Measurements from ENCODE around the gene IGFBP3. TPM values are rescaled to one million over a fixed set of nuclear protein-coding genes. Genes with fewer than 3 reads are reported as not detected.
"Not testable (repeated sequence)": the region's sequence is repeated elsewhere in the genome, so short reads cannot be mapped to it uniquely, and the experiment has no call there.

IGFBP3 gene
- total and polyA plus RNA-seq, 12 donors, result 5.4 to 53.1 (median 18.1) TPM

GRCh38 chr7:45957721-45958120 is 36.6 kb upstream of the IGFBP3 start:
- H3K27me3 ChIP-seq, result no peaks in the 10 kb centered on the region
- intact Hi-C loops (cut with DNase I), result no loop called here
- H3K9me3 ChIP-seq (replicated peaks in 1 of 3), result no peaks in the 10 kb centered on the region
- no peaks in the 10 kb centered on the region for H3K36me3 ChIP-seq (replicated peaks in 1 of 2)
- no peak for TF ChIP-seq CTCF (IDR thresholded peaks at IDR 0.05)
- no peak for TF ChIP-seq POLR2A (IDR thresholded peaks at IDR 0.05)
- no peak overlapping the region for H3K27ac ChIP-seq
- no peak for DNase-seq
- no peak overlapping the region for H3K4me3 ChIP-seq
- WGBS, 4 donors, result 69 to 81% (median 77%) methylated on average over 3 of the region's 3 CpGs
- no peaks in the 10 kb centered on the region for H3K4me1 ChIP-seq (replicated peaks in 1 of 2)

- Histone ChIP-seq H3K4me3 (no peak overlapping the region), H3K9me3 (replicated peaks in 1 of 3) (no peaks in the 10 kb centered on the region), H3K27me3 (no peaks in the 10 kb centered on the region), H3K4me1 (replicated peaks in 1 of 2) (no peaks in the 10 kb centered on the region), H3K27ac (no peak overlapping the region), H3K36me3 (replicated peaks in 1 of 2) (no peaks in the 10 kb centered on the region)
- no peak for TF ChIP-seq CTCF (IDR thresholded peaks at IDR 0.05)
- no peak for TF ChIP-seq POLR2A (IDR thresholded peaks at IDR 0.05)
- intact Hi-C loops (cut with DNase I), result no loop called here
- DNase-seq, result no peak
- 60 to 78% (median 68%) methylated on average over 1 of the region's 1 CpG for WGBS, 4 donors
Measured at GRCh38 chr7:45955286-45955685, 34.2 kb upstream of the IGFBP3 start.

GRCh38 chr7:45953055-45953454 is 32.0 kb upstream of the IGFBP3 start:
- H3K27ac ChIP-seq; H3K4me3 ChIP-seq; H3K9me3 ChIP-seq (replicated peaks in 1 of 3); H3K4me1 ChIP-seq (replicated peaks in 1 of 2); H3K36me3 ChIP-seq (replicated peaks in 1 of 2); DNase-seq; intact Hi-C loops (cut with DNase I); H3K27me3 ChIP-seq: not testable (repeated sequence)
- 91 to 95% (median 95%) methylated on average over 15 to 21 of the region's 23 CpGs for WGBS, 4 donors

- no peak for TF ChIP-seq CTCF (IDR thresholded peaks at IDR 0.05)
- TF ChIP-seq POLR2A (IDR thresholded peaks at IDR 0.05), result no peak
- 86 to 92% (median 91%) methylated on average over 6 of the region's 6 CpGs for WGBS, 4 donors
- no peaks in the 10 kb centered on the region for H3K9me3 ChIP-seq (replicated peaks in 1 of 3)
- H3K27ac ChIP-seq, result no peak overlapping the region
- no peaks in the 10 kb centered on the region for H3K36me3 ChIP-seq (replicated peaks in 1 of 2)
- H3K27me3 ChIP-seq, result no peaks in the 10 kb centered on the region
- DNase-seq, result peak in 1 of 7 donors; percentile 61
- no peak overlapping the region for H3K4me3 ChIP-seq
- intact Hi-C loops (cut with DNase I), result no loop called here
- H3K4me1 ChIP-seq (replicated peaks in 1 of 2), result no peaks in the 10 kb centered on the region
Measured at GRCh38 chr7:45944058-45944457, 23.0 kb upstream of the IGFBP3 start.

GRCh38 chr7:45940939-45941338 is 19.9 kb upstream of the IGFBP3 start:
- no peak for DNase-seq
- 62 to 72% (median 67%) methylated on average over 7 of the region's 7 CpGs for WGBS, 4 donors
- Histone ChIP-seq H3K9me3 (replicated peaks in 1 of 3) (no peaks in the 10 kb centered on the region), H3K27me3 (no peaks in the 10 kb centered on the region), H3K4me3 (no peak overlapping the region), H3K4me1 (replicated peaks in 1 of 2) (no peaks in the 10 kb centered on the region), H3K36me3 (replicated peaks in 1 of 2) (no peaks in the 10 kb centered on the region), H3K27ac (no peak overlapping the region)
- TF ChIP-seq CTCF (IDR thresholded peaks at IDR 0.05) (no peak), POLR2A (IDR thresholded peaks at IDR 0.05) (no peak)
- intact Hi-C loops (cut with DNase I), result no loop called here

GRCh38 chr7:45940237-45940781 is 19.2 kb upstream of the IGFBP3 start:
- H3K27ac ChIP-seq; H3K27me3 ChIP-seq; H3K36me3 ChIP-seq (replicated peaks in 1 of 2); H3K4me3 ChIP-seq; H3K9me3 ChIP-seq (replicated peaks in 1 of 3); intact Hi-C loops (cut with DNase I); DNase-seq; H3K4me1 ChIP-seq (replicated peaks in 1 of 2): not testable (repeated sequence)
- WGBS, 4 donors, result 73 to 89% (median 80%) methylated on average over 14 of the region's 14 CpGs
